ENCODE data around the gene TBC1D9. TPM values are rescaled to one million over a fixed set of nuclear protein-coding genes. Genes with fewer than 3 reads are reported as not detected.

The TBC1D9 gene
- polyA plus RNA-seq, 3 donors from 2014 or later: 0.21 to 1.1 (median 0.22) TPM

- Mint-ChIP-seq H3K36me3 (no peaks in the 10 kb centered on the region), H3K27me3 (ENCODE audit: low read depth in 3 of 3) (peaks cover 0 to 6% (median 3%) of the 10 kb centered on the region in 3 donors), H3K4me3 (no peak overlapping the region), H3K27ac (no peak overlapping the region), H3K4me1 (peaks cover 2% of the 10 kb centered on the region in 2 donors), H3K9me3 (no peaks in the 10 kb centered on the region)
- no peak for DNase-seq
These were observed 50.4 kb downstream of the TBC1D9 start for GRCh38 chr4:140705625-140706275.

- Mint-ChIP-seq H3K36me3 (no peaks in the 10 kb centered on the region), H3K4me3 (no peak overlapping the region), H3K27me3 (ENCODE audit: low read depth in 3 of 3) (peaks cover 0 to 6% (median 3%) of the 10 kb centered on the region in 3 donors), H3K4me1 (no peaks in the 10 kb centered on the region), H3K9me3 (no peaks in the 10 kb centered on the region), H3K27ac (no peak overlapping the region)
- DNase-seq: no peak
These were observed 51.2 kb downstream of the TBC1D9 start for GRCh38 chr4:140704964-140705363.

- Mint-ChIP-seq H3K4me1 (no peaks in the 10 kb centered on the region), H3K27me3 (ENCODE audit: low read depth in 3 of 3) (peaks cover 0 to 6% (median 3%) of the 10 kb centered on the region in 3 donors)
- DNase-seq: no peak
These were observed 51.7 kb downstream of the TBC1D9 start for GRCh38 chr4:140704392-140704960.

GRCh38 chr4:140703463-140703862 is 52.7 kb downstream of the TBC1D9 start:
- Mint-ChIP-seq H3K4me1 (no peaks in the 10 kb centered on the region), H3K4me3 (no peak overlapping the region)

More at GRCh38 chr4:140704392-140704960, 51.7 kb downstream of the TBC1D9 start:
- no peak overlapping the region for H3K27ac Mint-ChIP-seq
- H3K4me3 Mint-ChIP-seq: no peak overlapping the region
- no peaks in the 10 kb centered on the region for H3K36me3 Mint-ChIP-seq
- H3K9me3 Mint-ChIP-seq: no peaks in the 10 kb centered on the region

GRCh38 chr4:140702096-140702757 is 54.0 kb downstream of the TBC1D9 start:
- H3K4me3 Mint-ChIP-seq: no peak overlapping the region
- no peaks in the 10 kb centered on the region for H3K36me3 Mint-ChIP-seq
- DNase-seq: no peak
- H3K27me3 Mint-ChIP-seq (ENCODE audit: low read depth in 3 of 3): peaks cover 3 to 6% (median 3%) of the 10 kb centered on the region in 3 donors
- H3K9me3 Mint-ChIP-seq: no peaks in the 10 kb centered on the region
- H3K4me1 Mint-ChIP-seq: no peaks in the 10 kb centered on the region
- H3K27ac Mint-ChIP-seq: no peak overlapping the region

More at GRCh38 chr4:140703463-140703862, 52.7 kb downstream of the TBC1D9 start:
- Mint-ChIP-seq H3K36me3 (no peaks in the 10 kb centered on the region), H3K9me3 (no peaks in the 10 kb centered on the region), H3K27me3 (ENCODE audit: low read depth in 3 of 3) (peaks cover 0 to 6% (median 3%) of the 10 kb centered on the region in 3 donors), H3K27ac (no peak overlapping the region)
- DNase-seq: no peak

- Mint-ChIP-seq H3K27ac (no peak overlapping the region), H3K4me3 (no peak overlapping the region), H3K36me3 (no peaks in the 10 kb centered on the region), H3K4me1 (no peaks in the 10 kb centered on the region), H3K27me3 (ENCODE audit: low read depth in 3 of 3) (peaks cover 3 to 5% (median 3%) of the 10 kb centered on the region in 3 donors), H3K9me3 (no peaks in the 10 kb centered on the region)
- no peak for DNase-seq
These were observed 55.1 kb downstream of the TBC1D9 start for GRCh38 chr4:140701071-140701470.

- Mint-ChIP-seq H3K4me1 (no peaks in the 10 kb centered on the region), H3K27me3 (ENCODE audit: low read depth in 3 of 3) (peaks cover 0 to 3% (median 0%) of the 10 kb centered on the region in 3 donors), H3K4me3 (no peak overlapping the region), H3K27ac (no peak overlapping the region), H3K9me3 (no peaks in the 10 kb centered on the region), H3K36me3 (no peaks in the 10 kb centered on the region)
- DNase-seq: no peak
These were observed 58.2 kb downstream of the TBC1D9 start for GRCh38 chr4:140697709-140698560.

GRCh38 chr4:140695483-140695882 is 60.7 kb downstream of the TBC1D9 start:
- DNase-seq: no peak
- H3K36me3 Mint-ChIP-seq: no peaks in the 10 kb centered on the region
- H3K27me3 Mint-ChIP-seq (ENCODE audit: low read depth in 3 of 3): peaks cover 0 to 3% (median 0%) of the 10 kb centered on the region in 3 donors
- H3K27ac Mint-ChIP-seq: no peak overlapping the region
- no peaks in the 10 kb centered on the region for H3K9me3 Mint-ChIP-seq
- H3K4me1 Mint-ChIP-seq: no peaks in the 10 kb centered on the region
- no peak overlapping the region for H3K4me3 Mint-ChIP-seq

- Mint-ChIP-seq H3K9me3 (no peaks in the 10 kb centered on the region), H3K36me3 (no peaks in the 10 kb centered on the region), H3K27ac (no peak overlapping the region), H3K4me1 (no peaks in the 10 kb centered on the region), H3K4me3 (no peak overlapping the region), H3K27me3 (ENCODE audit: low read depth in 3 of 3) (peaks cover 0 to 6% (median 2%) of the 10 kb centered on the region in 3 donors)
- DNase-seq: no peak
These were observed 62.6 kb downstream of the TBC1D9 start for GRCh38 chr4:140693562-140693961.

- H3K27me3 Mint-ChIP-seq (ENCODE audit: low read depth in 3 of 3): peaks cover 2 to 3% (median 2%) of the 10 kb centered on the region in 3 donors
- no peak for DNase-seq
- no peaks in the 10 kb centered on the region for H3K4me1 Mint-ChIP-seq
- H3K27ac Mint-ChIP-seq: no peak overlapping the region
- H3K36me3 Mint-ChIP-seq: no peaks in the 10 kb centered on the region
- H3K9me3 Mint-ChIP-seq: peaks cover 0 to 2% (median 0%) of the 10 kb centered on the region in 6 donors
- no peak overlapping the region for H3K4me3 Mint-ChIP-seq
These were observed 64.8 kb downstream of the TBC1D9 start for GRCh38 chr4:140691369-140691768.

GRCh38 chr4:140690093-140690492 is 66.1 kb downstream of the TBC1D9 start:
- DNase-seq: no peak
- Mint-ChIP-seq H3K27me3 (ENCODE audit: low read depth in 3 of 3) (peaks cover 2 to 3% (median 2%) of the 10 kb centered on the region in 3 donors), H3K4me1 (no peaks in the 10 kb centered on the region), H3K27ac (no peak overlapping the region), H3K36me3 (no peaks in the 10 kb centered on the region), H3K9me3 (peaks cover 0 to 2% (median 0%) of the 10 kb centered on the region in 6 donors), H3K4me3 (no peak overlapping the region)

GRCh38 chr4:140689623-140690022 is 66.6 kb downstream of the TBC1D9 start:
- Mint-ChIP-seq H3K27me3 (ENCODE audit: low read depth in 3 of 3) (peaks cover 2 to 3% (median 2%) of the 10 kb centered on the region in 3 donors), H3K4me1 (no peaks in the 10 kb centered on the region), H3K36me3 (no peaks in the 10 kb centered on the region), H3K9me3 (peaks cover 0 to 2% (median 0%) of the 10 kb centered on the region in 6 donors), H3K4me3 (no peak overlapping the region), H3K27ac (no peak overlapping the region)
- DNase-seq: no peak

- Mint-ChIP-seq H3K36me3 (no peaks in the 10 kb centered on the region), H3K9me3 (peaks cover 0 to 2% (median 0%) of the 10 kb centered on the region in 6 donors), H3K27ac (no peak overlapping the region)
These were observed 67.2 kb downstream of the TBC1D9 start for GRCh38 chr4:140688711-140689598.

More at GRCh38 chr4:140688711-140689598, 67.2 kb downstream of the TBC1D9 start:
- Mint-ChIP-seq H3K27me3 (ENCODE audit: low read depth in 3 of 3) (peaks cover 2 to 3% (median 2%) of the 10 kb centered on the region in 3 donors), H3K4me1 (no peaks in the 10 kb centered on the region), H3K4me3 (no peak overlapping the region)
- no peak for DNase-seq

Data from immature natural killer cell (primary cell).